ENCODE measurements around the gene RNF168.
"Not testable (repeated sequence)": the region's sequence is repeated elsewhere in the genome, so short reads cannot be mapped to it uniquely, and the experiment has no call there.

The RNF168 gene

GRCh38 chr3:196514913-196515621 is 11.5 kb upstream of the RNF168 start, which contains the start of gene SMCO1:
Gene SMCO1, minus strand, starts transcription at chr3:196515346. Its CDS starts 137 bp downstream, at chr3:196515209.
- no peak for DNase-seq

- no peak for DNase-seq
These were observed 10.8 kb upstream of the RNF168 start for GRCh38 chr3:196514350-196514716.

GRCh38 chr3:196513697-196514349 is 10.3 kb upstream of the RNF168 start:
- no peak for DNase-seq

- not testable (repeated sequence) for DNase-seq
These were observed 8.3 kb upstream of the RNF168 start for GRCh38 chr3:196511646-196512425.

GRCh38 chr3:196511108-196511507 is 7.5 kb upstream of the RNF168 start:
- not testable (repeated sequence) for DNase-seq

GRCh38 chr3:196506687-196507086 is 3.1 kb upstream of the RNF168 start:
- no peak for DNase-seq

- no peak for DNase-seq
These were observed 988 bp upstream of the RNF168 start for GRCh38 chr3:196504556-196504955.

- DNase-seq: not testable (repeated sequence)
These were observed 470 bp upstream of the RNF168 start for GRCh38 chr3:196504077-196504398.

- peak in 10 of 14 donors; percentile 18 to 66 (median 53) for DNase-seq
These were observed 783 bp downstream of the RNF168 start for GRCh38 chr3:196502775-196503195.

- no peak for DNase-seq
These were observed 2.1 kb downstream of the RNF168 start for GRCh38 chr3:196501316-196502044.

GRCh38 chr3:196499807-196500524 is 3.6 kb downstream of the RNF168 start:
- no peak for DNase-seq

- no peak for DNase-seq
These were observed 4.5 kb downstream of the RNF168 start for GRCh38 chr3:196499061-196499460.

GRCh38 chr3:196498297-196498696 is 5.3 kb downstream of the RNF168 start:
- DNase-seq: no peak

- no peak for DNase-seq
These were observed 7.4 kb downstream of the RNF168 start for GRCh38 chr3:196496183-196496582.

- DNase-seq: no peak
These were observed 10.3 kb downstream of the RNF168 start for GRCh38 chr3:196493292-196493691.

GRCh38 chr3:196492080-196492479 is 11.5 kb downstream of the RNF168 start:
- DNase-seq: no peak

GRCh38 chr3:196489747-196490146 is 13.8 kb downstream of the RNF168 start:
- no peak for DNase-seq

- DNase-seq: no peak
These were observed 17.3 kb downstream of the RNF168 start for GRCh38 chr3:196486263-196486662.

GRCh38 chr3:196477678-196478077 is 25.9 kb downstream of the RNF168 start:
- DNase-seq: no peak

- no peak for DNase-seq
These were observed 31.3 kb downstream of the RNF168 start for GRCh38 chr3:196472286-196472685.

- DNase-seq: no peak
These were observed 32.0 kb downstream of the RNF168 start for GRCh38 chr3:196471551-196471950.

GRCh38 chr3:196470182-196470581 is 33.4 kb downstream of the RNF168 start:
- not testable (repeated sequence) for DNase-seq

Measured in C1 segment of cervical spinal cord (tissue), 14 donors.